Dedifferentiated amniotic fluid mesenchymal stem cell (primary cell): Measurements from ENCODE around the gene JAKMIP2.
"Not testable (repeated sequence)": the region's sequence is repeated elsewhere in the genome, so short reads cannot be mapped to it uniquely, and the experiment has no call there.

Source experiments
- DNase-seq: peaks from one replicate; pipeline ENCODE4 v3.0.0-alpha.2; 2016; ENCODE audit errors: extremely low spot score

JAKMIP2 gene

DNA sequence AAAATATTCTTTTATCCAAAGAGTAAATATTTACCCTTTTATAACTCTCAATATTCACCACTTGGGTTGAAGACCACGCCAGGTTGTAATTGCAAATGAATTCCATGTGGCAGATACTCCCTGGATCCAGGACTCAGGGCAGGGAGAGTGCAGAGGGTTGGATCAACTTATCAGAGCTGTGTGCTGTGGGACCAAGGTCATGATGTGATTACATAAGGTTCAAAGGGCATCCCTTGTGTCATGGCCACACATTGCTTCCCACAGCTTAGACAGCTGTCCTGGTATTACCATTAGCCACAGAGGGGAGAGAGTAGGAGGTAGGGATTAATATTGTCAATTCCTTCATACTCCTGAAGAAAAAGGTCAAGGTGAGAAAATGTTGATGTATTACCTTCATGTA lies 133.9 kb downstream of the JAKMIP2 start:
- DNase-seq, result no peak

DNA sequence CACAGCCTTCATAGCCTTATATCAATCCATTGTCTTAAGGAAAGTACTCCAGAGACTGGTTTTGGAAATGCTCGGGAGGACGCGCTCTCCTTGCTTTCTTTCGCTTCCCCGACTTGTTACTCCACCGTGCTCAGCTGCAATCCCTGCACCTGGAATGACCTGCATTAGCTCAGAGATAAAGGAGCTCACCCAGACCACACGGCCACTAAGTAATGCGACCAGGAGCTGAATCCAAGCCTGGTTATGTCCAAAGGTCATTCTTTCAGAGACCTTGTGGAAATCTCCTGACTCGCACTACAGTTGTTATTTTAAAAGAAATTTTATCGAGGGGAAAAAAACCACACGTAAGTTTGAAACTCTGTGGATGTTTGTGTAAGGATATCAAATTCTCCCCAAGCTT lies 137.3 kb downstream of the JAKMIP2 start:
- no peak for DNase-seq

GRCh38 chr5:147644460-147644859 lies 138.1 kb downstream of the JAKMIP2 start:
- DNase-seq, result no peak

- DNase-seq, result no peak
Measured at GRCh38 chr5:147643142-147643541, 139.4 kb downstream of the JAKMIP2 start.

GRCh38 chr5:147642666-147643065 lies 139.9 kb downstream of the JAKMIP2 start:
- no peak for DNase-seq

GRCh38 chr5:147639321-147639720 lies 143.2 kb downstream of the JAKMIP2 start:
- no peak for DNase-seq

DNA sequence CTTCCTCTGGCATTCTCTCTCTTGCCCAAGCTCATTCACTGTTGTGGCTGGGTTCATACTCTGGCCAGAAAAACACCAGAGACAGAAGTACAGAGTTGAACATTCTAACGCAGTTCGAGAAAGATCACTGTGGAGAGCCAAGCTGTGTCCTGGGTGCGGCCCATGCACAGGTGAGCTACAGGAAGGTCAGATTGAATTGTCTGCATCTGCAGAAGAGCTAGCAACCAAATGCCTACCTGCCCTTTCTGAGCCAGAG lies 145.9 kb downstream of the JAKMIP2 start:
- no peak for DNase-seq

- DNase-seq, result no peak
Measured at GRCh38 chr5:147635882-147636728, 146.4 kb downstream of the JAKMIP2 start.

DNA sequence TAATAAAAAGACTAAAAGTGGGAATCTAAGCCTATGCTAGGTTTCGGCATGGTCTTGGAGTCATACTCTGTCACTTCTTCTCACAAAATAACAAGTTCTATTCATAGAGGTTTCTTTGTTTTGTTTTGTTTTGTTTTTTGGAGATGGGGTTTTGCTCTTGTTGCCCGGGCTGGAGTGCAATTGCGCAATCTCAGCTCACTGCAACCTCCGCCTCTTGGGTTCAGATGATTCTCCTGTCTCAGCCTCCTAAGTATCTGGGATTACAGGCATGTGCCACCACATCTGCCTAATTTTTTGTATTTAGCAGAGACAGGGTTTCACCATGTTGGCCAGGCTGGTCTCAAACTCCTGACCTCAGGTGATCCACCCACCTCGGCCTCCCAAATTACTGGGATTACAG lies 147.1 kb downstream of the JAKMIP2 start:
- not testable (repeated sequence) for DNase-seq

DNA sequence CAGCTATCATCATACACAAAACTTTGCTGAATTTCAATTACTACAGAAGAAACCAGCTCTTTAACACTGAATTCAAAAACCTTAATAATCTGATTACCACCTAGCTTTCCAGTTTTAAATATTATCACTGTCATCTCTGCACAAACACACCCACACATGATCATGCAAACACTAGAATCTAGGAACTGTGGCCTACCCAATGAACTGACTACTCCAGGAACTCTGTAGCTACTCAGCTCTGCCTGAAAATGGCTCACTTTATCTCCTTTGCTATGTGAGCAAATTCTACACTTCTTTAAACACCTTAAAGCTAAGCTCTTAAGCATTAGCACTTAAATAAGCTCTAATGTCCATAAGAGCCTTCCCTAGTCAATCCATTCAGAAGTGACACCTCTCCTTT lies 149.4 kb downstream of the JAKMIP2 start:
- no peak for DNase-seq

- DNase-seq, result no peak
Measured at GRCh38 chr5:147631428-147632003, 151.0 kb downstream of the JAKMIP2 start.

- no peak for DNase-seq
Measured at GRCh38 chr5:147629196-147629595, 153.3 kb downstream of the JAKMIP2 start.

DNA sequence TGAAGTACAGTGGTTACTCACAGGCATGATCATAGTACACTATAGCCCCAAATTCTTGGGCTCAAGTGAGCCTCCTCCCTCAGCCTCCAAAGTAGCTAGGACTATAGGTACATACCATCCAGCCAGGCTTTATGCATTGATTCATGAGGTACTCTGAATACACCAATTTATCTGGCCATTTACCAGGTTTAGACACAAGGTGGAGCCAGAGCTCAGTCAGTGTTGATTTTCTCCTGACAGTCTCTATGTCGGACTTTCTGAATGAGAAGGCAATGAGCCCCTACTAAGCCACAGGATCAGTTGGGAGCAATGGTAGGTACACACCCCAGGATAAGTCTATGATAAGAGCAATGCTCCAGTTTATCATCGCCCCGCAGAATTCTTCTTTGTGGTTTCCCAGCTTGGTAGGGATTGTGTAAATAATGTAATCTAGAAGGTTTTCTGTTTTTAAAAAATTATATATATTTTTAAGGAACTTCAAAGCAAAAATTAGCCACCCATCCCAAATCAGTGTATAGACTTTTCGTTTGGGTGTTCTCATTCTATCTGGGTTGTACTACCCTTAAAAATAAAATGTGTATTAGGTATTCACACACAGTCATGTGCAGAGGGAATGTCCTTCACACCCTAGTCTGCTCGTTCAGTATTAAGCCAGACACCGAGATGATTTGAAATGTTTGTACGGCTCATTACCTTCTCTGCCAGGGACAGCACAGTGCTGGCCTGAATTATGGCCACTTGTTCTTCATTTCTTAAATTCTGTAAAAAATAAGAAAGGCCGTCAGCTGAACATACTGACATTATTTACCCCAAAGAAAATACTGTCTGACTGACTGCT lies 154.3 kb downstream of the JAKMIP2 start:
- peak; percentile 72 for DNase-seq

- no peak for DNase-seq
Measured at GRCh38 chr5:147626464-147626863, 156.1 kb downstream of the JAKMIP2 start.

DNA sequence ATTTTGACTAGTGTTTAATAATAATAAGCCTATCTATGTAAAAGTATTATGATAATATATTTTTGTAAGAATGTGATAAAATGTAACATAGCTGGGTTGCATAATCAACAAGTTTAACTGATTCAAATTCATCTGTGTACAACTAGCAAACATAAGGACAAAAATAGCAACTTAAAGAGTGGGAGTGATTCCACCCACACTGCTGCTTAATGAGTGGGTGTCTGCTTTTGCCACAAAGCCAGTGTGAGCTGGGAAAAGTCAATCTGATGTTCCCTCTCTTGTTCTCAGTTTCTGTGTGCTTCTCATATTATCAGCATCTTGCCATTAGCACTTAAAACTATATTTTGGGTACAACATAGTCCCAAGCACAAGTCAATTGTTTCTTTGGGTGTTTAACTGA lies 161.5 kb downstream of the JAKMIP2 start:
- no peak for DNase-seq

DNA sequence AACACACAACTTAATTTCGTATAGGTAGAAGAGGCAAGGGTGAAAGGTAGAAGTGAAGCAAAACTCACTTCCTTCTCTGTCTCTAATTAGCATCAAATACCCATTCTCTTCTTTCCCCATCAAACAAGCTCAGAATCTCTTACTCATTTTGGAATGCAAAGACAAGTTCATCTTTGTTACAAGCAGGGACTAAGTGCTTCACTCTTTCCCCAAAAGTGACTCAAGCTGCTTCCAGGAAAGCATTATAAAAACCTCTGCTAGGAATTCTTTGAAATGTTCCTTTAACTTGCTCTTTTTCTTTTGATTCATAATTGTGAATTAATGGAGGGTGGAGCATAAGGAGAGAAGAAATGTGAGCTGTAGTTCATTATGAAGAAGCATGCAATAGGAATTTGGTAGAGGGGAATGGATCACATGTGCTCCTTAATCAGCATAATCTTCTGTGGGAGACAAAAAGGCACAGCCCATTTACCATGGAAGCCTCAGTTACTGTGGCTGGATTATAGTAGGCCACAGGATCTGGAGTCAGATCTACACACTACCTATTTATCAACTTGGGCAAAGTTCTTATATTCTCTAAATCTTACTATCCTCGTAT lies 163.1 kb downstream of the JAKMIP2 start:
- DNase-seq, result no peak

DNA sequence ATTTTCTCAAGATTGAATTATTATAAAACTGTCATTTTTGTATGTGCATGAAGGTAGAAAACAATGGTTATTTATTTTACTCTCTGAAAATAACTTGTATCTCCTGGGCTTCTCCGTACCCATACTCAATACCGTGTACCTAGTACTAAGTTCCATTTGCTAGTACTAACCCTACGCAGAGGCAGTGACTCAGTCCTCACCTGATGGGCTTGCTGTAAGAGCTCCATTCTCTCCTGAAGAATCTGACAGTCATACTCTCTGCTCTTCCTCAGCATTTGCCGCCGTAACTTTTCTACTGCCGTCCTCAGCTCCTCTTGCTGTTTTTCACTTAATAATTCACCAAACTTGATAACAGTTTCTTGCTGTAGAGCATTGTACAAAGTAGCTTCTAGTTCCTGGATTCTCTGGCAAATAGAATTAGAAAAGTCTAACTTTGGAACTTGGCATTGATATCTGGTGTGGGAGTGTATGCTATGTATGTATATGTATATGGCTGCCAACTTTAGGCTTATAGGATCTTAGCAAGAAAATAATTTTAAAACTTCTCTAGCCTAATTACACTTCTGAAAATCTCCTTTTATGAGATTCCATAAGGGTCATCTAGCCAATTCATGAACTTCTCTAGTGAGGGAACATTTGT lies 164.7 kb downstream of the JAKMIP2 start:
- DNase-seq, result no peak

DNA sequence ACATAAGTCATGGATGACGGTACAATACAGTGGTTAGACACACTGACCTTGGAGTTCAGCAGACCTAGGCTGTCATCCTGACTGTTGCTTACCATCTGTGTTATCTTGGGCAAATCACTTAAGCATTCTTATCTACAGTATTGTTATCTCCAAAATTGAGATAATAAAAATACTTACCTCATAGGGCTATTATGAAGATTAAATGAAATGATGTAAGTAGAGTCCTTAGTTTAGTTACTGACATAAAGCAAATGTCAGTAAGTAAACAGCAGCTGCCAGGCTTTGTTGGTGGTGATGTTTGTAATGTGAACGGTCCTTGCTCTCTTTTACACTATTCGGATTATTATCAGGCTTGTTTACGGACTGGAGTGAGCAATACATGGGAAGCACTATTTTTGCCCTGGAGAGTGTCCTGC lies 165.3 kb downstream of the JAKMIP2 start:
- no peak for DNase-seq

DNA sequence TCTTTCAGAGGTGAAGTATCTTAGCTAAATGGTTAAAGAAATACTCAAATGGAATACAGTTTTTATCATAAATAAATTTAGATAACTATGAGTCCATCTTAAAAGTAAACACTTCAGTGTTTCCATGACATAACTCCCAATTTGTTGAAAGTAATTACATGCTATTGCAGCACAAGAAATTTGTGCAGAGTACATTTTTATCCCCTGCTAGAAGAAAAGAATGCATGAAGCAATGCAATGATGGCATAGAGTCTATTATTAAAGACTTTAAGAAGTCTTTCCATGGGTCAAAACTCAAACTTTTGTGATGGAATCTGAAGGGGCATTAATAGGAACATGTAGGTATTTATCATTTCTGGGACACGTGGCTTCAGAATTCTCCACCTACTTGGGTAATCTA lies 166.1 kb downstream of the JAKMIP2 start:
- peak; percentile 22 for DNase-seq

GRCh38 chr5:147613359-147613758 lies 169.2 kb downstream of the JAKMIP2 start:
- DNase-seq, result no peak

- DNase-seq, result no peak
Measured at GRCh38 chr5:147611483-147611882, 171.0 kb downstream of the JAKMIP2 start.

DNA sequence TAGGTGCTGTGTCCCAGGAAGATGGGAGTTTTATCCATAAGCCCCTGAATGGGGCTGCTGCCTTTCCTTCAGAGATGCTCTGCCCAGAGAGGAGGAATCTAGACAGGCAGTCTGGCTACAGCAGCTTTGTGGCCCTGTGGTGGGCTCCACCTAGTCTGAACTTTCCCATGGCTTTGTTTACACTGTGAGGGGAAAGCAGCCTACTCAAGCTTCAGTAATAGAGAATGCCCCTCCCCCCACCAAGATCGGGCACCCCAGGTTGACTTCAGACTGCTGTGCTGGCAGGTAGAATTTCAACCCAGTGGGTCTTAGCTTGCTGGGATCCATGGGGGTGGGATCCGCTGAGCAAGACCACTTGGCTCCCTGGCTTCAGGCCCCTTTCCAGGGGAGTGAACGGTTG lies 171.7 kb downstream of the JAKMIP2 start:
- no peak for DNase-seq
